Measurements from ENCODE around the gene CELSR3. TPM values are rescaled to one million over a fixed set of nuclear protein-coding genes. Genes with fewer than 3 reads are reported as not detected.

The CELSR3 gene
- total RNA-seq, 2 donors from 2014 or later: 12.6 to 13.1 TPM

- H3K36me3 Mint-ChIP-seq: no peaks in the 10 kb centered on the region
- no peak for ATAC-seq
- DNase-seq (ENCODE audit: low spot score in 2 of 2): no peak
- no peaks in the 10 kb centered on the region for H3K9me3 Mint-ChIP-seq
- no peak overlapping the region for H3K27ac Mint-ChIP-seq
Observed at GRCh38 chr3:48591886-48592518, 70.7 kb downstream of the CELSR3 start.

GRCh38 chr3:48591436-48591835 is 71.2 kb downstream of the CELSR3 start:
- Mint-ChIP-seq H3K9me3 (no peaks in the 10 kb centered on the region), H3K36me3 (no peaks in the 10 kb centered on the region), H3K27ac (no peak overlapping the region)
- no peak for DNase-seq (ENCODE audit: low spot score in 2 of 2)
- peak in 1 of 2 donors; percentile 8 for ATAC-seq

- Mint-ChIP-seq H3K9me3 (no peaks in the 10 kb centered on the region), H3K36me3 (no peaks in the 10 kb centered on the region), H3K27ac (no peak overlapping the region)
- DNase-seq (ENCODE audit: low spot score in 2 of 2) (no peak), ATAC-seq (no peak)
Observed at GRCh38 chr3:48588230-48588629, 74.5 kb downstream of the CELSR3 start.

- H3K36me3 Mint-ChIP-seq: no peaks in the 10 kb centered on the region
- ATAC-seq (no peak), DNase-seq (ENCODE audit: low spot score in 2 of 2) (no peak)
- H3K9me3 Mint-ChIP-seq: no peaks in the 10 kb centered on the region
- no peak overlapping the region for H3K27ac Mint-ChIP-seq
Observed at GRCh38 chr3:48587686-48588085, 75.0 kb downstream of the CELSR3 start.

Other genes with a start within 250 kb of the CELSR3 start
- 1 to 10 TPM; 3.0 to 7.3 TPM for gene PLXNB1, start 232.8 kb downstream of the CELSR3 start, total RNA-seq
- gene CCDC51, start 222.8 kb downstream of the CELSR3 start, total RNA-seq: 10 to 100 TPM; 21.7 to 27.1 TPM
- gene TMA7, start 222.6 kb downstream of the CELSR3 start, total RNA-seq: 100 to 1,000 TPM; 168 to 307 TPM
- 10 to 100 TPM; 10.1 to 15.9 TPM for gene ATRIP, start 216.1 kb downstream of the CELSR3 start, total RNA-seq
- 10 to 100 TPM; 64.0 to 75.3 TPM for gene SHISA5, start 158.7 kb downstream of the CELSR3 start, total RNA-seq
- gene PFKFB4, start 106.1 kb downstream of the CELSR3 start, total RNA-seq: 100 to 1,000 TPM in 1 of 2 donors, 1 to 10 TPM in 1; 6.3 to 139 TPM
- gene UCN2, start 99.1 kb downstream of the CELSR3 start, total RNA-seq: under 1 TPM in 1 of 2 donors, not detected in 1; 0.21 TPM
- gene COL7A1, start 67.6 kb downstream of the CELSR3 start, total RNA-seq: 1 to 10 TPM; 3.2 to 5.5 TPM
- 100 to 1,000 TPM; 257 to 269 TPM for gene UQCRC1, start 53.2 kb downstream of the CELSR3 start, total RNA-seq
- gene TMEM89, start 41.1 kb downstream of the CELSR3 start, total RNA-seq: under 1 TPM in 1 of 2 donors, not detected in 1; 0.36 TPM
- 100 to 1,000 TPM in 1 of 2 donors, 10 to 100 TPM in 1; 38.3 to 110 TPM for gene SLC26A6, start 27.4 kb downstream of the CELSR3 start, total RNA-seq
- gene NCKIPSD, start 23.0 kb upstream of the CELSR3 start, total RNA-seq: 10 to 100 TPM; 45.7 to 77.2 TPM
- gene IP6K2, start 54.3 kb upstream of the CELSR3 start, total RNA-seq: 10 to 100 TPM; 53.8 to 73.5 TPM
- gene PRKAR2A, start 185.0 kb upstream of the CELSR3 start, total RNA-seq: 10 to 100 TPM; 13.9 to 25.6 TPM
- 10 to 100 TPM; 18.3 to 20.5 TPM for gene SLC25A20, start 236.0 kb upstream of the CELSR3 start, total RNA-seq